Measurements from ENCODE around the gene DDX42.
"Not testable (repeated sequence)": the region's sequence is repeated elsewhere in the genome, so short reads cannot be mapped to it uniquely, and the experiment has no call there.

The DDX42 gene

GRCh38 chr17:63840591-63841349, 66.8 kb downstream of the DDX42 start:
- no peak for DNase-seq (ENCODE audit: low read depth)

DNA sequence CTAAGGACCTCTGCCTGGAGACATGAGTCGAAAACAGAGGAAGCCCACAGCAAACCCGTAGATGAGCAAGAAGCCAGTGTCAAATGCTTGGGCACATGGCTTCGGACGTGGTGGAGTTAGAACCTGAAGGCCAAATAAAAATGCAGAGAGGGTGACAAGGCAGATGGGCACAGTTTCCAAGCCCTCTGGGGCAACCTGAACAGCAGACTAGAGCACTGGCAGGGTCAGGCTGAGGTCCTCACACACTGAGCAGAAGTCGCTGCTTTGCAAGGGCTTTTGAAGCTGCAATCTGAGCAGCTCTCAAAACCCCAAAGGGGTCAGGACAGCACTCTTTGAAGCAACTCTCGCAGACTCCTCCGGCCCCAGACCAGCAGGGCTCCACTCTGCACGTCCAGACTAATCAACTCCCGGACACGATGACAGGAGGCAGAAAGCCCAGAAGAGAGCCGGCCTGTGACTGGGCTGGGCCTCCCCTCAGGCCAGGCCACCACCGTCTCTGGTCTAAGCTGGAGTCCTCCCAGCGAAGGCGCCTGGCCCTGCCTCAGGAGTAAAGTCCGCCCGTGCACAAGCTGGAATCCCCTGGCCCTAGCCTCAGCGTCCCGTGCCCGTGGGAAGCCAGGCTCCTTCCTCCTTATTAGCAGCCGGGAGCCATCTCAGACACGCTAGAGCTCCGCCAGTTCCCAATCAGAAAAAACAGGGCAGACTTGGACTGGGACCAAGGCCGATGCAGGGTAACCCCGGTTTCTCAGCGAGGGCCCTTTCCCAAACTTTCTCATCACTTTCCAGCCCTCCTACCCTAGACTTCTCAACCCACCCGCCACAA, 67.6 kb downstream of the DDX42 start:
- no peak for DNase-seq (ENCODE audit: low read depth)

GRCh38 chr17:63842173-63842539, 68.2 kb downstream of the DDX42 start:
- DNase-seq (ENCODE audit: low read depth), result no peak

DNA sequence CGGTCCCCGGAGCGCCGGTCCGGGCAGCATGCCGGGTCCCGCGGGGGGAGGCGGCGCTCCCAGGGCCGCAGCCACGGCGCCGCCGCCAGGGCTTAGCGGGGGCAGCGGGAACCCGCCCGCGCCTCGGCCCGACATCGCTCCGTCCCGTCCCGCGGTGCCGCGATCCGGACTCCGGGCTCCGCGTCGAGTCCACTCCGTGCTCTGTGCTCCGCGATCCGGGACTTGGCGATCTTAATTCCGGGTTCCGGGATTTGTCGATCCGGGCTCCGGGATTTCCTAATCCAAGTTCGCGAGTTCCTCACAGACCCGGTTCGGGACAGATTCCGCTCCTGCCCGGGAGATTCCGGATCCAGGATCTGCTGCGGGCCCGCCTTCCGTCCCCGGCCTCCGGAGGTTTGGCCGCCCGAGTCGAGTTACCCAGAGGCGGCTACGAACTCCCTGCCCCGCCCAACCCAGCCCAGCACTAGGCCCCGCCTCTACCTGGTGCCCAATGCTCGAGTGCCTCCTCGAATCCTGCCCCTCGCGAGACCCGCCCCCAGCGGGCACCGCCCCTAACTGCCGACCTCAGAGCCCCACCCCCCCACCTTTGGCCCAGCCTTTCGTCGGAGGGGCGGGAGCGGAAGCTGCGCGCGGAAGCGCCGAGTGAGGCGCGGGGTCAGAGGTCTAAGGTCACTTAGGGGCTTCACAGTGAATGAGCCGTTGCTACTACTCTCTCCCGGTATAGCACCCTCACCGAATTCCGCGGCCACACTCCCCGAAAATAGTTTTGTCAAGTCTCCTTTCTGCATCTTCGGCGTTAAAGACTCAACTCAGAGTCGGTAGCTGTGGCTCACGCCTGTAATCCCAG, 68.8 kb downstream of the DDX42 start, which contains the start of gene SMARCD2:
Gene SMARCD2, minus strand, starts transcription at position 146 of the 847 bp plus-strand sequence. Its CDS starts 11 bp downstream, at position 135.
- DNase-seq (ENCODE audit: low read depth), result peak; percentile 99

DNA sequence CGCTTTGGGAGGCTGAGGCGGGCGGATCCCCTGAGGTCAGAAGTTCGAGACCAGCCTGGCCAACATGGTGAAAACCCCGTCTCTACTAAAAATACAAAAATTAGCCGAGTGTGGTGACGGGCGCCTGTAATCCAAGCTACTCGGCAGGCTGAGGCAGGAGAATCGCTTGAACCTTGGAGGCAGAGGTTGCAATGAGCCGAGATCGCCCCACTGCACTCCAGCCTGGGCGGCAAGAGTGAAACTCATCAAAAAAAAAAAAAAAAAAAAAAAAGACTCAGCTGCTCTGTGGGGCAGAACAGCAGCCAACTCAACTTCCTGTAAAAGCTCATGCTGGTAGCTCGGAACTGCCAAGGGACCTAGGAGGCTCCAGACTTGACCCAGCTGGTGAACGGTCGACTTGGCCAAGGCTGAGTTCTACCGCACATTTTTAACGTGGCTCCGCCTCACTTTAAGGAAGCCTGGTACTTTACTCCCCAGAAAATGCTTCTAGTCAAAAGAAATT, 69.5 kb downstream of the DDX42 start:
- DNase-seq (ENCODE audit: low read depth), result not testable (repeated sequence)

DNA sequence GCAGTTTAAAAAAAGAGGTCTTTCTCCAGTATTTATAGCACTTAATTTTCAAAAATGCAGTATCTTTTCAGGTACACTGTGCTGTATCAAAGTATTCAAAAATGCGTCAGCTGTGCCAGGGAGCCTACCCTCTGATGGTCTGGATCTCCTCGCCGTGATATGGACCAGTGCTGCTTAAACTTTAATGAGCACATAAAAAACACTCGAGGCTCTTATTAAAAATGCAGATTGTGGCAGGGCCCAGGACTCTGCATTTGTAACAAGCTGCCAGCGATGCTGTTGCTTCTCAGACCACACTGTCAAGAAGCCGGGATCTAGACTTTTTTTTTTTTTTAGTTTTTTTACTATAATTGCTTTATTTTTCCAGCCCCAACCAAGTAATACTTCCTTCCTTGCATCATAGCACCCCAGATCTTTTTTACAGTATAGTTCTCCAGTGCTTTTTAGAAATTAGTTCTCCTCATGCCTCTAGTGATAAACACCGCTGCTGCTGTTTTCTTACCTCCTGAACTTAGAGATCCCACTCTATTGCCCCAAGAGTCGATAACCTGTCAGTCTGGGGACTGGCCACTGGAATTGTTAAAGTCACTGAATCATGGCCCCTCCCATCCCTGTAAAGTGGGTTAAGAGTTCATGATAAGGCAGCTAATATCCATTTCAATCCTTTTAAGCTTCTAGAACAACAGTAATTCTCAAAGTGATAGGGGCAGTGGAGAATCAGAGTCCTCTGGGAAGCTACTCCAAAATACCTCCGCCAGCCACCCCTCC, 70.1 kb downstream of the DDX42 start:
- DNase-seq (ENCODE audit: low read depth), result no peak

DNA sequence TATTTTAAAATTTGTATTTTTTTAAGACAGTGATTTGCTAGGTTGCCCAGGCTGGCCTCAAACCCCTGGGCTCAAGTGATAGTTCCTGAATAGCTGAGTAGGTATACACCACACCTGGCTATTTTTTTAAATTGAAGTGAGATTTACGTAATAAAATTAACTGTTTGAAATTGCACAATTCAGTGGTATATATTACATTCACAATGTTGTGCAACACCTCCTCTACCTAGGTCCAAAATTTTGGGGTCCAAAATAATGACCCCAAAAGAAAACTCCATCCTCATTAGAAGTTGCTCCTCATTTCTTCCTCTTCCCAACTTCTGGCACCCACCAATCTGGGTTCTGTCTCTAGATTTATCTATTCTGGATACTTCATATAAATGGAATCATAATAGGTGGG, 71.5 kb downstream of the DDX42 start:
- DNase-seq (ENCODE audit: low read depth), result no peak

DNA sequence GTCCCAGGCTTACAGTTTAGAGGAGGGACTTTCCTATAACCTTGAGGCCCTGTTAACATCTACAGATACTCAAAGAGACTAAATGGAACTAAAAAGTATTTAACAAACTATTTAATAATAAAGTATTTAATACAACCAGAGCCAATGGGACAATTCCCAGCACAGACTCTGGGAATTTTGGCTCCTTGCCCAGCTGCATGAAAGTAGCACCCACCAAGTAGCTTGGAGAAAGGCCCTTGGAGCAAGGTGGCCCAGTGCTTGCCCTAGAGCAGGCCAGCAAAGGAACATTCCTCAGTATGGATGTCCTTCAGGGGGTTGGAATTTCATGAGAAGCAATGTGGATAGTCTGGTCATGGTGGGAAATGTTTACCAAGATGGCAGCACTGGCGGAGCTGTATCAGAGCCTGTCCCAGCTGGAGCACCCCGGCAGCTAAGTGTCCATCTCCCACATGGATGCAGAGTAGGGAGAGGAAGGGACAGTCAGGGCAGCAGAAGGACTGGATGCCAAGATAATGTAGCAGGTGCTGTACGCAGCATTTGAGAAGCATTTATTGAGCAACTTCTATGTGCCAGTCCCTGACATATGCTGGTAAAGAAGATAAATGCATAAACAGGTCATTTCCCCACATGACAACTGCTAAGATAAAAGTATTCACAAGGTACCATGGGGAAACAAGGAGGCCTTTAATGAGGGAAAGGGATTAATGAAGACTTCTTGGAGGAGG, 73.7 kb downstream of the DDX42 start:
- DNase-seq (ENCODE audit: low read depth), result no peak

DNA sequence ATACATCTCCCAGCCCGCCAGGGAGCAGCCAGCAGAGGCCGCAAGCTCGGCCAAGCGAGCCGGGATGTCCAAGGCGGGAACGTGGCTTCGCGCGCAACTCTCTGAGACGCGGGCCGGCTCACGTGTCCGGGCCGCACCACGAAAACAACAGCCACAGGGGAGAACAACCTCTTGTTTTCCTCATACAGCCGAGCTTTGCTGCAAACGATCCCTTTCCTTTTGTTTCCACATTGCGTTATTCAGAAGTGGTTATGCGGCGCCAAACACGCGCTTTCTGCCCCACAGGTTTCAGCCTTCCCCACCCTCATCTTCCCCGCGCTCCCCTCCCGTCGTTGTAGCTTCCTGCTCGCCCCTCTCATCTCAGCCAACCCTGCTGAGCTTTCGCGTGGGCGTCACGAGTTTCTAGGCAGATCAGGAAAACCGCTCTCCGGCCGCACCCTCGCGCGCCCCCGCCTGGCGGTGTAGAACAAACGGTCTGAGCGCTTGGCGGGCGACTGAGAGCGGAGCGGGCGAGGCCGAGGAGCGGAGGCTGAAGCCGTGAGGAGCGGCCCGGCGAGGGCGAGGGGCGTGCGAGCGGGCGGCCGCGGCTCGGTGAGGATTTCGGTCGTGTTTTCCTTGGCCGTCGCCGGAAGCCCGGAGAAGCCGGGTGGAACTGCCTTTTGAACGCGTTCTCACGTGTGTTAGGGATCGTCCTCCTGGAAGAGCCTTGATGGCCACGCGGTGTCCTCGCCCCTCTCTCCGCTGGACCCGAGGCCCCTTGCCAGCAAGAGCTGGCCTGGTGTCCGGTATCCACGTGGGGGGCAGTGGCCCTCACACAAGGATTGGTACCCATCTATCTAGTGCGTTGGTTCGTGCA, 75.1 kb downstream of the DDX42 start:
- peak; percentile 91 for DNase-seq (ENCODE audit: low read depth)

GRCh38 chr17:63850401-63850800, 76.4 kb downstream of the DDX42 start:
- no peak for DNase-seq (ENCODE audit: low read depth)

GRCh38 chr17:63853260-63853659, 79.3 kb downstream of the DDX42 start:
- DNase-seq (ENCODE audit: low read depth), result no peak

GRCh38 chr17:63854709-63855108, 80.7 kb downstream of the DDX42 start:
- no peak for DNase-seq (ENCODE audit: low read depth)

- DNase-seq (ENCODE audit: low read depth), result no peak
Measured at GRCh38 chr17:63855185-63855584, 81.2 kb downstream of the DDX42 start.

DNA sequence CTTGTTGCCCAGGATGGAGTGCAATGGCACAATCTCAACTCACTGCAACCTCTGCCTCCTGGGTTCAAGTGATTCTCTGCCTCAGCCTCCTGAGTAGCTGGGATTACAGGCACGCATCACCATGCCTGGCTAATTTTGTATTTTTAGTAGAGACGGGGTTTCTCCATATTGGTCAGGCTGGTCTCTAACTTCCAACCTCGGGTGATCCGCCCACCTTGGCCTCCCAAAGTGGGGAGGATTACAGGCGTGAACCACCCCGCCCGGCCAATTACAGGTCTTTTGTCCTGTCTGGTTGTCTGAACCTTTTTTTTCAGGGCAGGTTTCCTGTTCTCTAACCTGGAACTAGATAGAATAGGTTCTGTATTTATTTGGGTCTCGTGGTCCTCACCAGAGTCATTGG, 82.5 kb downstream of the DDX42 start:
- not testable (repeated sequence) for DNase-seq (ENCODE audit: low read depth)

DNA sequence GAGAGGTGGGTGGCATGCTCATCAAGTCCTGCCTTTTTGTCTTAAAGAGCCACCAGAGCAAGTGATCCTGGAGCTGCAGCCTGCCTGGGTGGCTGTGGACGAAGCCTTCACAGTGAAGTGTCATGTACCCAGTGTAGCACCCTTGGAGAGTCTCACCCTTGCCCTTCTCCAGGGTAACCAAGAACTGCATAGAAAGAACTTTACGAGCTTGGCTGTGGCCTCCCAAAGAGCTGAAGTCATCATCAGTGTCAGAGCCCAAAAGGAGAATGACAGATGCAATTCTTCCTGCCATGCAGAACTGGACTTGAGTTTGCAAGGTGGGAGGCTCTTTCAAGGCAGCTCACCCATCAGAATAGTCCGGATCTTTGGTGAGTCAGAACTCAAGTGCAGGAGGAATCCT, 85.3 kb downstream of the DDX42 start:
- no peak for DNase-seq (ENCODE audit: low read depth)

DNA sequence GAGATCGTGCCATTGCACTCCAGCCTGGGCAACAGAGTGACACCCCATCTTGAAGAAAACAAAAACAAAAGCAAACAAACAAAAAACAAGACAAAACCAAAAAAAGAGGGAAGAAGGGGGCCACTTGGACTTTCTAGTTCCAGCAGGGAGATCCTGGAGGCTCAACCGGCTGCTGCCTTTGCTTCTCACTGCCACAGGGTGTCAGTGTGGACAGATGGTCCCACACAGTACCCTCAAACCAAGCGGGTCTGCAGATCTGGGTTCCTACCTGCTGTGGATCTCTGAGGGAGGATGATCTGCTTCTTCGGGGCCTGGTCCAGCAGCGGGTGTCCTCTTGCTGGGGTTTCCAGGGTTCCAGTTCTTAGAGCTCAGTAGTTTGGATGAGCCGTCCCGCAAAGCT, 92.7 kb downstream of the DDX42 start:
- not testable (repeated sequence) for DNase-seq (ENCODE audit: low read depth)
